Measurements from ENCODE around the gene GNMT.

GNMT gene

DNA sequence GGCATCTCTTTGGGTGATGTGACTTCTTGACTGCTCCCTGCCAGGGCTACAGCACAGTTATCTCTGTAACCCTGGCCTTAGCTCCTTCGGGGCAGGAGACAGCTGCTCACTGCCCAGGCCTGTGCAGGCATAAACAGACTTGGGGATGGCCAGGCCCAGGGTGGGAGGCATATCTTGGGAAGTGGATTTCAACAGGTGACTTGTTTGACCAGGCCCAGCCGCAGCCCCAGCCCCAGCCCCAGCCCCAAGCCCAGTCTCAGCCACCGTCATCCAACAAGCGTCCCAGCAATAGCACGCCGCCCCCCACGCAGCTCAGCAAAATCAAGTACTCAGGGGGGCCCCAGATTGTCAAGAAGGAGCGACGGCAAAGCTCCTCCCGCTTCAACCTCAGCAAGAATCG, 45.7 kb downstream of the GNMT start:
- in situ Hi-C loops (cut with MboI; ENCODE audit: low sequenced_read_pairs, unreplicated experiment), result no loop called here
- no peak for DNase-seq (ENCODE audit: low spot score)
- TF ChIP-seq, protein P1, sequence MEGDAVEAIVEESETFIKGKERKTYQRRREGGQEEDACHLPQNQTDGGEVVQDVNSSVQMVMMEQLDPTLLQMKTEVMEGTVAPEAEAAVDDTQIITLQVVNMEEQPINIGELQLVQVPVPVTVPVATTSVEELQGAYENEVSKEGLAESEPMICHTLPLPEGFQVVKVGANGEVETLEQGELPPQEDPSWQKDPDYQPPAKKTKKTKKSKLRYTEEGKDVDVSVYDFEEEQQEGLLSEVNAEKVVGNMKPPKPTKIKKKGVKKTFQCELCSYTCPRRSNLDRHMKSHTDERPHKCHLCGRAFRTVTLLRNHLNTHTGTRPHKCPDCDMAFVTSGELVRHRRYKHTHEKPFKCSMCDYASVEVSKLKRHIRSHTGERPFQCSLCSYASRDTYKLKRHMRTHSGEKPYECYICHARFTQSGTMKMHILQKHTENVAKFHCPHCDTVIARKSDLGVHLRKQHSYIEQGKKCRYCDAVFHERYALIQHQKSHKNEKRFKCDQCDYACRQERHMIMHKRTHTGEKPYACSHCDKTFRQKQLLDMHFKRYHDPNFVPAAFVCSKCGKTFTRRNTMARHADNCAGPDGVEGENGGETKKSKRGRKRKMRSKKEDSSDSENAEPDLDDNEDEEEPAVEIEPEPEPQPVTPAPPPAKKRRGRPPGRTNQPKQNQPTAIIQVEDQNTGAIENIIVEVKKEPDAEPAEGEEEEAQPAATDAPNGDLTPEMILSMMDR (IDR thresholded peaks at IDR 0.05; ENCODE audit: borderline replicate concordance, control extremely low read depth, extremely low read depth, insufficient read depth, missing control alignments), result no peak

DNA sequence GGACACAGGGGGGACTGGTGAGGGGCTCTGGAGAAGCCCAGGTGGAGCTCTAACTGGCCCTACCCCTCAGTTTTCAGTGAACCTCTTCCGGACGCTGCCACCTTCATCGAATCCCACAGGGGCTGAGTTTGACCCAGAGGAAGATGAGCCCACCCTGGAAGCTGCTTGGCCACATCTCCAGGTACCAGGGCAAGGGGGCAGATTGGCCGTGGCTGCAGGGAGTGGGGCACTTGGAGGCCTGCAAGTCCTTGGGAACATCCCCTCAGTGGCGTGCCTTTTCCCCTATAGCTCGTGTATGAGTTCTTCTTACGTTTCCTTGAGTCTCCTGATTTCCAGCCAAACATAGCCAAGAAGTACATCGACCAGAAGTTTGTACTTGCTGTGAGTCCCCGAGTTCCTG, 46.6 kb downstream of the GNMT start:
- no peak for DNase-seq (ENCODE audit: low spot score)
- TF ChIP-seq, protein P1 (IDR thresholded peaks at IDR 0.05; ENCODE audit: borderline replicate concordance, control extremely low read depth, extremely low read depth, insufficient read depth, missing control alignments), result no peak
- in situ Hi-C loops (cut with MboI; ENCODE audit: low sequenced_read_pairs, unreplicated experiment), result no loop called here

- in situ Hi-C loops (cut with MboI; ENCODE audit: low sequenced_read_pairs, unreplicated experiment), result no loop called here
- TF ChIP-seq, protein P1 (IDR thresholded peaks at IDR 0.05; ENCODE audit: borderline replicate concordance, control extremely low read depth, extremely low read depth, insufficient read depth, missing control alignments), result peak; percentile 20
- DNase-seq (ENCODE audit: low spot score), result peak; percentile 55
Observed at GRCh38 chr6:43009124-43009523, 48.6 kb downstream of the GNMT start.

DNA sequence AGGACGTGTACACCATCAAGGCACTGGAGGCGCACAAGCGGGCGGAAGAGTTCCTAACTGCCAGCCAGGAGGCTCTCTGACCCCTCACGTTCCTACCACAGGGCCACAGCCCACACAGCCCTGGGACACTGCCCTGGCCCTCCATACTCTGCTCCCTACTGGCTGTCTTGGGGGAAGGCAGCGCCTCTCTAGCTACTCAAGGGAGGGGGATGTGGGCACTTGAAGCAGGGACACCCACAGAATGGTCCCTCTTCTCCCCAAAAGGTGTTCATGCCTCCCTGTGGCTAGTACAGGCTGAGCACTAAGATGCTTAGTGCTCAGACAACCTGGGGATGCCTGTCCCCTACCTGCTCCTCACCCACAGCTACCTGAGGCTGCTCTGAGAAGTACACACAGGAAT, 50.7 kb downstream of the GNMT start:
- in situ Hi-C loops (cut with MboI; ENCODE audit: low sequenced_read_pairs, unreplicated experiment), result no loop called here
- TF ChIP-seq, protein P1 (IDR thresholded peaks at IDR 0.05; ENCODE audit: borderline replicate concordance, control extremely low read depth, extremely low read depth, insufficient read depth, missing control alignments), result no peak
- DNase-seq (ENCODE audit: low spot score), result no peak

GRCh38 chr6:43012364-43012763, 51.8 kb downstream of the GNMT start:
- TF ChIP-seq, protein P1 (IDR thresholded peaks at IDR 0.05; ENCODE audit: borderline replicate concordance, control extremely low read depth, extremely low read depth, insufficient read depth, missing control alignments), result no peak
- no peak for DNase-seq (ENCODE audit: low spot score)
- in situ Hi-C loops (cut with MboI; ENCODE audit: low sequenced_read_pairs, unreplicated experiment), result no loop called here

DNA sequence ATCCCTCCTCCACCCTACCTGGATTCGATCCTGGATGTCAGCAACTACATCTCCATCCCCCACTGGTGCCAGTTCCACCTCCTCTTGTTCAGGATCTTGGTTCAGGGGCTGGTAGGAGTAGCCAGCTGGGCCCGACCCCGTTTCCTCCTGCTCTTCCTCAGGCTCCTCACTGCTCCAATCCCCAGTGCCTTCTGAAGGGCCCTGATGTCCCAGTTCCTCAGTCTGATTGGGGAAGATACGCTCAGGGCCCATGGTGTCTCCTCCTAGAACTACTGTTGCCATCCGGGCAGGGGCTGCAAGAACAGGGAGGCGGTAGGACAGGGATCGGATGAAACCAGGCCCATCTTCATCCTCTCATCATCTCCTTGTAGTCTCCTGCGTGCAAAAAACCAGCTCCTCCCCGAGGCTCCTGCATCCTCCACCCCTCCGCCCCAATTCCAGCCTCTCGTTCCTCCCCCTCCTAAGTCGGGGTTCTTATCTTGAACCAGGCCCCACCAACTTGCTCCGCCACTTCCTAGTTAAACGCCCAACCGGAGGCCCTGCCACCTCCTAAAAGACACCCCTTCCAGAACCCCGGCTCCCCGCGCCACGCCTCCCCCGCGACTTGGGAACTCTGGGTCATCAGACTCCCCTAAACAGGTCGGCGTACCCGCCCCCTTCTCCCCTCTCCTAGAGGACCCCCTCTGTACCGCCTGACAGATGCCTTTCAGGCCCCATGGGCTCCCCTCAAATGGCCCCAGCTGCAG, 52.7 kb downstream of the GNMT start:
- DNase-seq (ENCODE audit: low spot score), result no peak
- in situ Hi-C loops (cut with MboI; ENCODE audit: low sequenced_read_pairs, unreplicated experiment), result no loop called here
- TF ChIP-seq, protein P1 (IDR thresholded peaks at IDR 0.05; ENCODE audit: borderline replicate concordance, control extremely low read depth, extremely low read depth, insufficient read depth, missing control alignments), result no peak

All from GM13976 (cell line).